ENCODE data around the gene NLK. TPM values are rescaled to one million over a fixed set of nuclear protein-coding genes. Genes with fewer than 3 reads are reported as not detected.

Gene NLK
- total RNA-seq, 1 donor from 2014 or later, result 30.6 TPM

DNA sequence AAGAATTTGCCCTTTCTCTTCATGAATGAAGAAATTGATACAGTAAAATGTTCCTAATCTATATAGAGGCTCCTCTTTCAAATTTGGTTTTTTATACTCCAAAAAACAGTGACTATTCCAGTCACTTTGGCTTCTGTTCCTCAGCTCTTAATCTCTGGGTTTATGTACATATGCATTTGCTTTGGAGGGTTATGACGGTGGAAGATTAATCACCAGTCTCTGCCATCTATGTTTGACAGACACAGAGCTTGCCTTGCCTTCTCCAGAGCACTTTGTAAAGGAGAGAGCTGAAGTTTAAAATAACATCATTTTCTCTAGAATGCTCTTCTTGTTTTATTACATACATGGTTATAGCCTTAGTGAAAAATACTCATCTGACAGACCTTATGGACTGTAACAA is 99.3 kb downstream of the NLK start:
- no peaks in the 10 kb centered on the region for H3K27me3 Mint-ChIP-seq (ENCODE audit: low read depth, unreplicated experiment)
- Histone ChIP-seq H3K9ac (ENCODE audit: low read length) (no peak overlapping the region), H3K4me1 (ENCODE audit: insufficient read depth, low read length) (no peaks in the 10 kb centered on the region), H3K9me3 (ENCODE audit: insufficient read depth, low read depth, low read length) (no peaks in the 10 kb centered on the region), H3K79me2 (ENCODE audit: insufficient read depth, low read length) (no peaks in the 10 kb centered on the region), H3K4me2 (ENCODE audit: low read length) (no peak overlapping the region), H2AFZ (ENCODE audit: low read depth, low read length) (no peak overlapping the region), H4K20me1 (ENCODE audit: insufficient read depth, low read length) (peaks cover 3% of the 10 kb centered on the region), H3K27me3 (ENCODE audit: insufficient read depth, low read length) (no peaks in the 10 kb centered on the region), H3K27ac (ENCODE audit: low read depth, low read length) (no peak overlapping the region), H3K4me3 (ENCODE audit: insufficient read depth, low read depth, low read length) (no peak overlapping the region), H3K36me3 (ENCODE audit: insufficient read depth, low read length) (peaks cover 3% of the 10 kb centered on the region)
- TF ChIP-seq CTCF (IDR thresholded peaks at IDR 0.05; ENCODE audit: insufficient read depth, low read depth, low read length) (no peak), EZH2 (IDR thresholded peaks at IDR 0.05; ENCODE audit: insufficient read depth, low read length) (no peak)
- FAIRE-seq (no peak), DNase-seq (ENCODE audit: low read depth) (no peak)
- H3K27ac Mint-ChIP-seq (ENCODE audit: unreplicated experiment), result no peak overlapping the region
- peaks cover 1% of the 10 kb centered on the region for H3K36me3 Mint-ChIP-seq (ENCODE audit: low read depth, unreplicated experiment)
- no peak overlapping the region for H3K4me3 Mint-ChIP-seq (ENCODE audit: unreplicated experiment)
- no peaks in the 10 kb centered on the region for H3K4me1 Mint-ChIP-seq (ENCODE audit: low read depth, unreplicated experiment)
- H3K9me3 Mint-ChIP-seq (ENCODE audit: unreplicated experiment), result no peaks in the 10 kb centered on the region

DNA sequence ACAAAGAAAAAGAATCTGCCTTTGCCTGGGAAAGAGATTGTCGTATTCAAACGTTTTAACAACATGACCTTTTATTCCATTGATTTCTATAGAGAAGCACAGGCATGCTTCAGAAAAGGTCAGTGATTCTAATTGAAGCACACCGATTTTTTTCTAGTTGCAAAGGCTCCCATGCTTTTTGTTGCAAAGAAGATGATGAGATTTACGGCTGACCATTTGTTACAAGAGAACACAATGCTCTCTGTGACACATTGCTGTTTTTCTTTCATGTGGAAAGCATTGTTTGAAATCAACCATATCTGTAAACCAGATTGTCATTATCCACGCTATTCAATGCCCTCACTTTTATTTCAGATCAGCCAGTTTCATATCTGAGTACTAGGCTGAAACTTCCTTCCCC is 99.8 kb downstream of the NLK start:
- Mint-ChIP-seq H3K9me3 (ENCODE audit: unreplicated experiment) (no peaks in the 10 kb centered on the region), H3K27me3 (ENCODE audit: low read depth, unreplicated experiment) (no peaks in the 10 kb centered on the region), H3K36me3 (ENCODE audit: low read depth, unreplicated experiment) (peaks cover 1% of the 10 kb centered on the region), H3K4me3 (ENCODE audit: unreplicated experiment) (no peak overlapping the region), H3K27ac (ENCODE audit: unreplicated experiment) (no peak overlapping the region), H3K4me1 (ENCODE audit: low read depth, unreplicated experiment) (no peaks in the 10 kb centered on the region)
- TF ChIP-seq CTCF (IDR thresholded peaks at IDR 0.05; ENCODE audit: insufficient read depth, low read depth, low read length) (no peak), EZH2 (IDR thresholded peaks at IDR 0.05; ENCODE audit: insufficient read depth, low read length) (no peak)
- FAIRE-seq (no peak), DNase-seq (ENCODE audit: low read depth) (no peak)
- H3K36me3 ChIP-seq (ENCODE audit: insufficient read depth, low read length), result peaks cover 3% of the 10 kb centered on the region
- H2AFZ ChIP-seq (ENCODE audit: low read depth, low read length), result no peak overlapping the region
- no peaks in the 10 kb centered on the region for H3K79me2 ChIP-seq (ENCODE audit: insufficient read depth, low read length)
- H4K20me1 ChIP-seq (ENCODE audit: insufficient read depth, low read length), result peaks cover 3% of the 10 kb centered on the region
- no peak overlapping the region for H3K9ac ChIP-seq (ENCODE audit: low read length)
- no peaks in the 10 kb centered on the region for H3K9me3 ChIP-seq (ENCODE audit: insufficient read depth, low read depth, low read length)
- H3K27ac ChIP-seq (ENCODE audit: low read depth, low read length), result no peak overlapping the region
- no peaks in the 10 kb centered on the region for H3K4me1 ChIP-seq (ENCODE audit: insufficient read depth, low read length)
- H3K4me2 ChIP-seq (ENCODE audit: low read length), result no peak overlapping the region
- H3K4me3 ChIP-seq (ENCODE audit: insufficient read depth, low read depth, low read length), result no peak overlapping the region
- H3K27me3 ChIP-seq (ENCODE audit: insufficient read depth, low read length), result no peaks in the 10 kb centered on the region

- Mint-ChIP-seq H3K4me3 (ENCODE audit: unreplicated experiment) (no peak overlapping the region), H3K27me3 (ENCODE audit: low read depth, unreplicated experiment) (no peaks in the 10 kb centered on the region), H3K36me3 (ENCODE audit: low read depth, unreplicated experiment) (peaks cover 1% of the 10 kb centered on the region), H3K27ac (ENCODE audit: unreplicated experiment) (no peak overlapping the region), H3K4me1 (ENCODE audit: low read depth, unreplicated experiment) (no peaks in the 10 kb centered on the region), H3K9me3 (ENCODE audit: unreplicated experiment) (no peaks in the 10 kb centered on the region)
- H4K20me1 ChIP-seq (ENCODE audit: insufficient read depth, low read length), result peaks cover 3% of the 10 kb centered on the region
- DNase-seq (ENCODE audit: low read depth), result no peak
- H3K79me2 ChIP-seq (ENCODE audit: insufficient read depth, low read length), result no peaks in the 10 kb centered on the region
- H3K36me3 ChIP-seq (ENCODE audit: insufficient read depth, low read length), result no peaks in the 10 kb centered on the region
- no peak overlapping the region for H3K4me2 ChIP-seq (ENCODE audit: low read length)
- no peak for FAIRE-seq
- no peak overlapping the region for H3K27ac ChIP-seq (ENCODE audit: low read depth, low read length)
- no peak overlapping the region for H3K9ac ChIP-seq (ENCODE audit: low read length)
- H3K4me1 ChIP-seq (ENCODE audit: insufficient read depth, low read length), result no peaks in the 10 kb centered on the region
- no peak overlapping the region for H2AFZ ChIP-seq (ENCODE audit: low read depth, low read length)
- H3K9me3 ChIP-seq (ENCODE audit: insufficient read depth, low read depth, low read length), result no peaks in the 10 kb centered on the region
- no peak overlapping the region for H3K4me3 ChIP-seq (ENCODE audit: insufficient read depth, low read depth, low read length)
- no peaks in the 10 kb centered on the region for H3K27me3 ChIP-seq (ENCODE audit: insufficient read depth, low read length)
- TF ChIP-seq EZH2 (IDR thresholded peaks at IDR 0.05; ENCODE audit: insufficient read depth, low read length), result no peak
- no peak for TF ChIP-seq CTCF (IDR thresholded peaks at IDR 0.05; ENCODE audit: insufficient read depth, low read depth, low read length)
These were observed 101.5 kb downstream of the NLK start for GRCh38 chr17:28144019-28144418.

Data from astrocyte (in vitro differentiated cells and primary cell).